ENCODE measurements around the gene KERA.
"Not testable (repeated sequence)": the region's sequence is repeated elsewhere in the genome, so short reads cannot be mapped to it uniquely, and the experiment has no call there.

KERA gene

GRCh38 chr12:91093341-91093740, 35.5 kb upstream of the KERA start:
- no peak overlapping the region for H3K4me3 ChIP-seq (ENCODE audit: low read depth, low read length)
- no peak for DNase-seq (ENCODE audit: low read depth)
- TF ChIP-seq CTCF (IDR thresholded peaks at IDR 0.05; ENCODE audit: insufficient read depth, low read depth, low read length, missing control alignments), result no peak

GRCh38 chr12:91091916-91092715, 34.3 kb upstream of the KERA start:
- H3K4me3 ChIP-seq (ENCODE audit: low read depth, low read length), result no peak overlapping the region
- no peak for DNase-seq (ENCODE audit: low read depth)
- no peak for TF ChIP-seq CTCF (IDR thresholded peaks at IDR 0.05; ENCODE audit: insufficient read depth, low read depth, low read length, missing control alignments)

- not testable (repeated sequence) for H3K4me3 ChIP-seq (ENCODE audit: low read depth, low read length); DNase-seq (ENCODE audit: low read depth)
Measured at GRCh38 chr12:91089953-91090352, 32.1 kb upstream of the KERA start.

GRCh38 chr12:91080041-91080440, 22.2 kb upstream of the KERA start:
- no peak for DNase-seq (ENCODE audit: low read depth)
- H3K4me3 ChIP-seq (ENCODE audit: low read depth, low read length), result no peak overlapping the region
- no peak for TF ChIP-seq CTCF (IDR thresholded peaks at IDR 0.05; ENCODE audit: insufficient read depth, low read depth, low read length, missing control alignments)

GRCh38 chr12:91078501-91078900, 20.7 kb upstream of the KERA start:
- DNase-seq (ENCODE audit: low read depth), result no peak
- TF ChIP-seq CTCF (IDR thresholded peaks at IDR 0.05; ENCODE audit: insufficient read depth, low read depth, low read length, missing control alignments), result no peak
- no peak overlapping the region for H3K4me3 ChIP-seq (ENCODE audit: low read depth, low read length)

- no peak for DNase-seq (ENCODE audit: low read depth)
- no peak for TF ChIP-seq CTCF (IDR thresholded peaks at IDR 0.05; ENCODE audit: insufficient read depth, low read depth, low read length, missing control alignments)
- H3K4me3 ChIP-seq (ENCODE audit: low read depth, low read length), result no peak overlapping the region
Measured at GRCh38 chr12:91077228-91077954, 19.6 kb upstream of the KERA start.

- DNase-seq (ENCODE audit: low read depth), result no peak
- no peak overlapping the region for H3K4me3 ChIP-seq (ENCODE audit: low read depth, low read length)
- no peak for TF ChIP-seq CTCF (IDR thresholded peaks at IDR 0.05; ENCODE audit: insufficient read depth, low read depth, low read length, missing control alignments)
Measured at GRCh38 chr12:91074851-91075250, 17.0 kb upstream of the KERA start.

Measured in GM12865 (cell line).